GM21526 (cell line): Measurements from ENCODE around the gene FNDC1.

ENCODE experiments used
- ATAC-seq: cut with Tn5 transposase; IDR thresholded peaks from one replicate; pipeline ENCODE4 v1.9.1; 2021; ENCODE audit warnings: moderate library complexity; ENCODE audit not compliant: unreplicated experiment, low FRiP score

FNDC1 gene

GRCh38 chr6:159156089-159156488 lies 13.1 kb upstream of the FNDC1 start:
- no peak for ATAC-seq

DNA sequence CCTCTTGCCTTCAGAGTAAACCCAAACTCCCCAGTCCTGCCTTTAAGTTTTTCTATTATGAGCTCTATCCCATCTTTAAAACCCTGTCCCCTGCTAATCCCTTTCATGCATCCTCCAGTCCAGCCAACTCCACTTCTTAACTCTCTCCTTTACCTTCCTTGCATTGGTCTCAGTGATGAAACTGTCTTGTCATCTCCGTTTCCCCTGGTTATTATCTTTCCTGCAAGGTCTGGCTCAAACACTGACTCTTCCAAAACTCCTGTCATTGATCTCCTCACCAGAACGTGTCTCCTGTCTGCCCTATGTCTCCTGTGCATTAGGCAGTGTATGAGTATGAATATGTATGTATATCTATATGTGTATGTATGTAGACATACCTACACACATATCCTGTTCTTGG lies 11.8 kb upstream of the FNDC1 start:
- ATAC-seq = no peak

- ATAC-seq = no peak
These were observed 7.4 kb upstream of the FNDC1 start for GRCh38 chr6:159161839-159162238.

DNA sequence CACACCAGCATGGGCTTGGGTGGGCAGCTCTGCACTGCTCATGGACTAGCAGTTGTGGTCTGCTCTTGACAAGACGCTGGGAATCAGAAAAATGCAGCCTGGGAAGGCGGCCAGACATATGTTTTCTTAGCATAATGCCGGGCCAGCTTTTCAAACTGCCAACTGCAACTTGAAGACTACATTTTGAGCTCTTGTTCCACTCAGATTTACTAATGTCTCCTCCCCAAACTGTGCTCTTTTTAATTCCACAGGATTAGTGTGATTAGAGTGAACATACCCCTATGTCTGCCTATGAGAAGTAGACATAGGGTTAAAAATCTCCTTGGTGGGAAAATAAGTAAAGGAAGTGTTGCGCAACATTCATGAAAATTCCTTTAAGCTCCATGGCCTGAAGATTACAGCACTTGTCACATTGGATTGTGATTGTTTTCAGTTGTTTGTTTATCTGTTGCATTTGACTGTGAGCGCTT lies 5.3 kb upstream of the FNDC1 start:
- ATAC-seq = no peak

- no peak for ATAC-seq
These were observed 536 bp upstream of the FNDC1 start for GRCh38 chr6:159168536-159169192.

- no peak for ATAC-seq
These were observed 545 bp downstream of the FNDC1 start for GRCh38 chr6:159169557-159170332.

- no peak for ATAC-seq
These were observed 1.1 kb downstream of the FNDC1 start for GRCh38 chr6:159170333-159170672.

DNA sequence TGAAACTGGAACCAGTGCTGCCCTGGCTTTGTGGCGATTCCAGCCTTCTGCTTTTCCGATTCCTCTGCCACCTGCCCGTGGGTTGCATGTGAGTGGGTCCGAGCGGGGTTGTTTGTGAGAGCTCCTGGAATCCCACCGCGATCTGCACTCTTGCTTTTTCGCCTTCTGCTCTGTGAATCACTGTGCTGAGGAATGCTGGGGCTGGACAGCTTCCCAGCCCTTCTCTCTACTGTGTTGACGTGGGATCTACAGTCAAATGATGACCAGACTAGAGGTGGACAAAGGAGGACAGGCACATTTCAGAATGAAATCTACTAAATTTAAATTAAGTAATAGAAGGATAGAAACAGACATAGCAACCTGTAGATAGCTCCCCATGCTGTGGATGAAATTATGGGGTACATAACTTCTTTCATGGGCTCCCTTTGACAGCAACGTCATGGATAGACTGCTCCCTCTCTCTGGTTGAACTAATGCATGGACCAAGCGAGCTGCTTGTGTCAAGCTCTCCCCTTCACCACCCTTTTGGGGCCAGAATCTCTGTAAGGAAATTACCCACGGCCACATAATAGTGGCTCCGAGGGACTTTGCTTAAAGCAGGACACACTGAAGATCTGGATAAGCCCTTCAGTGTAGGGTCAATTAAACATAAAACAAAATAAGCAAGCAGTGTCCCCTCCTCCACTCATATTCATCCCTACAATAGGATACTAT lies 2.0 kb downstream of the FNDC1 start:
- ATAC-seq = no peak

GRCh38 chr6:159172091-159172491 lies 2.9 kb downstream of the FNDC1 start:
- ATAC-seq = no peak

DNA sequence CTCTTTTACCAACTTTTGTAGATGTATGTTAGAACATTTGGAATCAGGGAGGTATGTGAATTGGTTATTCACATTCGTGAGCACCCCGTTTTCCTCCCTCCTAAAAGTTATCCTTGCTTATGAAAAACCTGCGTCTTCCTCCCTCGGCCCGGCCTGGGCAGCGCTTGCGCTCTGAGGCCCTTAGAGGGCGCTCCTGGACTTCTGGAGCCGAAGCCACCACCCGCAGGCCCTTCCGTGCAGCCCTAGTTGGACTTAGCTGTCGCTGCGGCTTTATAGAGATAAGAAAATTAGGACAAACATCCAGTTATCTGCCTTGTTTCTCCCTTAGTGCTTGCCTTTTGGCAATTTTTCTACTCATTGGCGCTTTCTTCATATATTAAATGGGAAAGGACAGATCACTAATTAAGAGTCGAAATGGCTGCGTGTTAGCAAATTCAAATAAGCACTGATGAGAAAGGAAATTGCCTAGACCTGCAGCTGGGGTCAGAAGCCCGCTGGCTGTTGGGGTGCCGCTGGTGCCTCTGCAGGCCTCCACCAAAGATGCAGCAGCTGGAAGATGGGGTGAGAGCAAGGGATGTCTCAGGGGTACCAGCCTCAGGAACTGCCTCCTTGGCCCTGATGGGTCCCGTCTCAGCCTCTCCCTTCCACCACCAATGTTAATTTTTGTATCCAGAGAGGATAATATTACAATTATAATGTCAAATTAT lies 5.2 kb downstream of the FNDC1 start:
- peak; percentile 79 for ATAC-seq

GRCh38 chr6:159176913-159177312 lies 7.7 kb downstream of the FNDC1 start:
- no peak for ATAC-seq

DNA sequence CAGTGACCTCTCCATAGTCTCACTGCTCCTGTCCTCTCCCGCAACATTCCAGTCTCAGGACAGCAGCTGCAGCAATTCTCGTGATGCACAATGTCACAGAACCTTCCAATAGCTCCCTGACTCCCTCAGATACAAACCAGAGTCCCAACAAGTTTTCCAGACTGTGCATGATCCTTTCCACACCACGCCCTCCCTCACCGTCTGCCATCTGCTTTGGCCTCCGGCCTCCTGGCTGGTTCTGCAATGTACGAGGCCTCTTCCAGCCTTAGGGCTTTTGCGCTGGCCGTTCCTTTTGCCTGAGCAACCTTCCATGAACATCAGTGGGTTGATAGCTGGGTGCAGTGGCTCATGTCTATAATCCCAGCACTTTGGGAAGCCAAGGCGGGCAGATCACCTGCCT lies 9.6 kb downstream of the FNDC1 start:
- no peak for ATAC-seq

- no peak for ATAC-seq
These were observed 10.8 kb downstream of the FNDC1 start for GRCh38 chr6:159180001-159180400.

DNA sequence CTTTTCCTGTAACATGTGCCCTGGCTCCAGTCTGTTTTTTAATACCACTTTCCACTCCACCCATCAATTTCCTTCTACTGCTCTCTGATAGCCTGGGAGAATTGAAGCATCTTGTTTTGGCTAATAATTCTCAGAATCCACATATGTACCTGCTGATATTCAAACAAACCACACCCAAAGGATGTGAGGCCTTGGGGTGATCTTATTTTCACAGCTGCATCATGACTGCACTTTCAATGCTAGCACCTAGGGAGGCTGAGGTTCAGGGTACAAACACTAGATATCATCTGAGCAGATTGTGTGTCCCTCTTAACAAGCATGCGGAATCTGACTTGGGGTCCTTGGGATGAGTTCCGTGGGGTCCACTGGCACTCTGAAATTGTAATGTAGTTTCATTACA lies 12.7 kb downstream of the FNDC1 start:
- no peak for ATAC-seq

DNA sequence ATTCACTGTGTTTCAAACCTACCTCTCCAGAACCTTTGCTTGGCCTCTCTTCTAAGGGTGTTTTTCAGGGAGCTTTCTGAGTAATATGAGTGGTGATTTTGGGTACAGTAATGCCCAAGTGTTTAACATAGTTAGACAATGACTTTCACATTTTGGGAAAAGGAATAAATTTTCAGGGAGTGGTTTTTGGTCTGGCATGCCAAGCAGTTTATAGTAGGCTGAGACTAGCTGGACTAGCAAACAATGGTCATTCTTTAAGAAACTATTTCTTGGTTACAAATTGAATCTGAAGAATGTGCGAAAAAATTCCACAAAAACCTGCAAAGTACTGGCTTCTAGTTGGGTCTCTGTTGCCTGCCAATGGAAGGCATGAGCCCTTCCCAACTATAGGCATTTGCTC lies 15.4 kb downstream of the FNDC1 start:
- no peak for ATAC-seq

DNA sequence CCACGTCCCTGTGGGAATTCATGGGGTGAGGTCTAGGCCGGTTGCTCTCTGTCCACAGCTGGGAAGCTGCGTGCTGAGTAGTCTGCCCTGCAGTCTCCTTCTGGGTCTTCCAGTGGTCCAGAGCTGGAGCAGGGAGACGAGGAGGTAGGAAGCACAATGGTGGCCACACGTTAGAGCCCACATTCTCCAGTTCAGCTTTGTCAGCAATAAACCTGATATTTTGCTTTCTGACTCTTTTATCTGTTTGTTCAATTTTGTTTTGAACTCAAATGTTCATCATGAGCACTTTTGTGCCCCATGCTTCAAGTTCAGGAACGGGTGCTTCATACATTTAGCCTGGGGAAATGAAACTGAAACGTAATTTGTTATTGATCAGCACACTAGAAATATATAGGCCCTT lies 21.3 kb downstream of the FNDC1 start:
- ATAC-seq = no peak

- no peak for ATAC-seq
These were observed 24.7 kb downstream of the FNDC1 start for GRCh38 chr6:159193923-159194322.

- no peak for ATAC-seq
These were observed 25.2 kb downstream of the FNDC1 start for GRCh38 chr6:159194421-159194820.

GRCh38 chr6:159196430-159196975 lies 27.3 kb downstream of the FNDC1 start:
- ATAC-seq = no peak

DNA sequence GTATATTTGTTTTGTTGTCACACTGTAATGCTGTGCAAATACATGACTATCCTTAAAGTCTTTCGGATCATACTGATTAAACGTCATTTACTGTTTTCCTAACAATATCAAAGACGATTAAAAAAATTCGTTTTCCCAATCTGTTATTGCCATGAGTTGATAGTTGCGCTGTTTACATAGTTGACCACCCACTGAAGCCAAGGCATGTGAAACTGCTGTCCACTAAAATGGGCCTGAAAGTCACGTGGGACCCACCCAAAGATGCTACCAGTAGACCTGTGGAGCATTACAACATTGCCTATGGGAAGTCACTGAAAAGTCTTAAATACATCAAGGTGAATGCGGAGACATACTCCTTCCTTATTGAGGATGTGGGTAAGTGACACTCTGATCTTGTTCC lies 28.1 kb downstream of the FNDC1 start:
- no peak for ATAC-seq

DNA sequence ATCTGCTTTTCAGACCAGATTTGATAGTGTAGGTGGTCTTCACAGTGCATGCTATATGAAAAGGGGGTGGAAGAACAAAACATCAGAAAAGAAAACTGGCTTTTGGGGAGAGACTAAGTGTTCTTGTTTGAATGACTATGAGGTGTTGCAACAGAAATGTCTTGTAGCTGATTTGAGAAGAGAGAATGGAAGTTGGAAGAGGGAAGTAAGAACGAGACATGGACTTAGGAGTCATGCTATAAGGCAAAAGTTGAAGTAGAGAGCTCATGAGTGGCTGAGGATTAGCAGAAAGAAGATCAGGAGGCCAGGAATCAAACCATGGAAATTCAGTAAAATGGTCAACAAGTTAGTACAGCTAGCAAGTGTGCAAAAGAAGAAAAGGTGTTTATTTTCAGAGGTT lies 32.1 kb downstream of the FNDC1 start:
- no peak for ATAC-seq
